T-cell (primary cell): ENCODE measurements around the gene PACSIN3. TPM values are rescaled to one million over a fixed set of nuclear protein-coding genes. Genes with fewer than 3 reads are reported as not detected.
A peak's percentile ranks its signal among the peaks of the same experiment; 100 is the strongest.

Experiments used
- ATAC-seq, 4 experiments: fragments of 200-7000 bp in 3 of 4; fragments of 150-1000 bp in 1 of 4; cut with Tn5 transposase; replicated peaks in 1 of 4; 1 replicate in 3 of 4; 2 replicates in 1 of 4; pipeline ENCODE4 v1.10.0; 2021; ENCODE audit warnings: moderate library complexity in 3 of 4, mild to moderate bottlenecking in 2 of 4, moderate number of reproducible peaks in 1 of 4
- CTCF ChIA-PET, 2 donors: fragments of 300-600 bp; sonication (Branson Sonifier 250); formaldehyde crosslinking; loops; one replicate each; lab custom pipeline; 2022; ENCODE audit warnings: antibody characterized with exemption in 2 of 2; lab: Charles Lee
- POLR2A ChIA-PET, 2 donors: fragments of 300-600 bp; sonication (Branson Sonifier 250); formaldehyde crosslinking; loops; one replicate each; lab custom pipeline; 2022; ENCODE audit warnings: antibody characterized with exemption in 2 of 2; lab: Charles Lee
- DNase-seq, 35 experiments: peaks; one replicate each; pipeline versions ENCODE4 v3.0.0 to v3.0.0-alpha.2; 2013 to 2023
- H3K27ac ChIP-seq: one replicate; pipeline ENCODE4 v1.5.1; 2013; ENCODE audit warnings: low read length
- H3K27me3 ChIP-seq, 2 experiments: replicated peaks in 1 of 2; 1 replicate in 1 of 2; 2 replicates in 1 of 2; pipeline versions ENCODE4 v1.6.1 to v1.7.0; 2013; ENCODE audit warnings: low read length in 1 of 2, mixed read lengths in 1 of 2; ENCODE audit not compliant: control insufficient read depth in 2 of 2, insufficient read depth in 2 of 2; ENCODE audit errors: extremely low read depth in 1 of 2
- H3K36me3 ChIP-seq, 2 donors: 1 replicate in 1 of 2; 2 replicates in 1 of 2; pipeline versions ENCODE4 v1.6.1 to v1.7.0; 2013; ENCODE audit warnings: low read length in 1 of 2; ENCODE audit not compliant: control insufficient read depth in 2 of 2, insufficient read depth in 1 of 2; ENCODE audit errors: extremely low read depth in 1 of 2
- H3K4me1 ChIP-seq, 2 experiments: 1 replicate in 1 of 2; 2 replicates in 1 of 2; pipeline versions ENCODE4 v1.6.1 to v1.7.0; 2013; ENCODE audit warnings: low read length in 2 of 2, mixed read lengths in 1 of 2; ENCODE audit not compliant: insufficient read depth in 2 of 2, control insufficient read depth in 1 of 2; ENCODE audit errors: extremely low read depth in 1 of 2
- H3K4me3 ChIP-seq, 2 donors: 1 replicate in 1 of 2; 2 replicates in 1 of 2; pipeline versions ENCODE4 v1.5.1 to v1.7.0; 2013; ENCODE audit warnings: mild to moderate bottlenecking in 2 of 2, low read length in 1 of 2, moderate library complexity in 1 of 2; ENCODE audit not compliant: control insufficient read depth in 1 of 2; ENCODE audit errors: extremely low read depth in 1 of 2
- H3K9me3 ChIP-seq: 2 replicates; pipeline ENCODE4 v1.7.0; 2013
- H3K27ac Mint-ChIP-seq, 2 donors: one replicate each; pipeline ENCODE4 v1.8.0; 2020 to 2021; ENCODE audit warnings: mild to moderate bottlenecking in 2 of 2, mixed read lengths in 2 of 2
- H3K27me3 Mint-ChIP-seq, 2 donors: one replicate each; pipeline ENCODE4 v1.8.0; 2021 to 2022; ENCODE audit warnings: mixed read lengths in 2 of 2
- H3K36me3 Mint-ChIP-seq: one replicate; pipeline ENCODE4 v1.8.0; 2021; ENCODE audit warnings: mixed read lengths
- H3K4me1 Mint-ChIP-seq, 3 donors: one replicate each; pipeline ENCODE4 v1.8.0; 2020 to 2022; ENCODE audit warnings: mixed read lengths in 3 of 3, mild to moderate bottlenecking in 1 of 3
- H3K4me3 Mint-ChIP-seq, 3 donors: one replicate each; pipeline ENCODE4 v1.8.0; 2020 to 2022; ENCODE audit warnings: mild to moderate bottlenecking in 3 of 3, mixed read lengths in 3 of 3, moderate library complexity in 3 of 3
- H3K9me3 Mint-ChIP-seq, 3 donors: one replicate each; pipeline ENCODE4 v1.8.0; 2020 to 2022; ENCODE audit warnings: mixed read lengths in 3 of 3
- WGBS: methylation state at CpG from one replicate; pipeline ENCODE4 v1.1.5; 2013; ENCODE audit warnings: missing lambda C conversion rate; ENCODE audit not compliant: insufficient coverage; 5-methylcytosine and 5-hydroxymethylcytosine counted together
- total RNA-seq, 35 experiments: library from RNA in 6 of 35; stranded (reverse) in 6 of 35; fragments of 120-200 nt in 1 of 35; gene quantifications; one replicate each; pipeline versions ENCODE4 v1.2.1 to v1.2.4 and lab custom pipeline; 2013 to 2026

The PACSIN3 gene
- total RNA-seq (1 to 10 TPM in 3 of 5 donors, under 1 TPM in 1, not detected in 1; 0.49 to 1.9 (median 1.4) TPM), total RNA-seq (lab: John Stamatoyannopoulos, UW) (0.09 to 13.5 (median 0.50) reads per million in 29 experiments)
- total RNA-seq (2013): 0.46 TPM

- Histone ChIP-seq H3K4me1 (peaks cover 8 to 23% of the 10 kb centered on the region in 2 experiments), H3K4me3 (peak within 1 kb of the TSS; percentile 40 to 65), H3K27ac (no peak within 1 kb of the TSS), H3K27me3 (peaks cover 5 to 65% of the 10 kb centered on the region in 2 experiments), H3K9me3 (no peaks in the 10 kb centered on the region), H3K36me3 (no peaks in the 10 kb centered on the region)
- Mint-ChIP-seq H3K36me3 (no peaks in the 10 kb centered on the region), H3K4me3 (peak within 1 kb of the TSS; percentile 69 to 80 (median 79)), H3K27me3 (peaks cover 10 to 24% of the 10 kb centered on the region in 2 donors), H3K9me3 (no peaks in the 10 kb centered on the region), H3K27ac (no peak within 1 kb of the TSS), H3K4me1 (peaks cover 0 to 7% (median 6%) of the 10 kb centered on the region in 3 donors)
- DNase-seq: peak in 8 of 35 experiments; percentile 13 to 51 (median 29)
- ChIA-PET POLR2A (no interaction called here), CTCF (interaction anchor here (0.6 to 1.8 kb wide), 4 partner anchors 8 to 1114 kb away, joined by 3 to 5 read pairs (median 4); partner anchors contain the start of genes ARFGAP2 (in 1 of the 2) and DDB2 (in 1 of the 2))
- WGBS: under 1% methylated on average over 80 of the region's 80 CpGs
- peak; percentile 72 to 75 (median 73) for ATAC-seq
Observed at GRCh38 chr11:47186076-47186699, at the start of gene PACSIN3. TSS of gene PACSIN3 (minus strand) at chr11:47186434. CDS start at chr11:47182727, 3,707 bp downstream.

GRCh38 chr11:47235163-47235562, 48.9 kb upstream of the PACSIN3 start:
- DNase-seq (no peak), ATAC-seq (no peak)
- Mint-ChIP-seq H3K27me3 (no peaks in the 10 kb centered on the region), H3K27ac (peak overlapping the region; percentile 94), H3K9me3 (no peaks in the 10 kb centered on the region), H3K4me3 (peak overlapping the region in 2 of 3 donors; percentile 71 to 82), H3K36me3 (peaks cover 21% of the 10 kb centered on the region), H3K4me1 (peaks cover 12 to 30% (median 28%) of the 10 kb centered on the region in 3 donors)
- Histone ChIP-seq H3K4me3 (no peak overlapping the region), H3K36me3 (peaks cover 4 to 38% of the 10 kb centered on the region in 2 donors), H3K27ac (peak overlapping the region; percentile 73), H3K27me3 (no peaks in the 10 kb centered on the region), H3K4me1 (peaks cover 0 to 15% of the 10 kb centered on the region in 2 experiments), H3K9me3 (no peaks in the 10 kb centered on the region)
- CTCF ChIA-PET: interaction anchor here (0.6 to 2.5 kb wide), 7 partner anchors 13 to 70 kb away, joined by 3 to 11 read pairs (median 4); partner anchors contain the start of genes ACP2 (in 2 of the 2) and DDB2 (in 1 of the 2)
- POLR2A ChIA-PET: interaction anchor here (0.7 to 1.7 kb wide), 3 partner anchors 20 to 39 kb away, joined by 4 to 14 read pairs (median 9); partner anchors contain the start of gene DDB2 (in 2 of the 2)
- 100% methylated on average over 7 of the region's 12 CpGs for WGBS

GRCh38 chr11:47234669-47235100, 48.5 kb upstream of the PACSIN3 start:
- ATAC-seq: peak; percentile 67 to 95 (median 71)
- POLR2A ChIA-PET: interaction anchor here (0.8 to 1.7 kb wide), 3 partner anchors 14 to 20 kb away, joined by 3 to 9 read pairs (median 4); partner anchors contain the start of genes DDB2 (in 2 of the 2) and ACP2 (in 1 of the 2)
- H3K36me3 Mint-ChIP-seq: peaks cover 17% of the 10 kb centered on the region
- CTCF ChIA-PET: interaction anchor here (0.8 to 2.5 kb wide), 7 partner anchors 13 to 57 kb away, joined by 3 to 11 read pairs (median 5); partner anchors contain the start of genes ACP2 (in 2 of the 2) and DDB2 (in 2 of the 2)
- H3K4me3 Mint-ChIP-seq: peak overlapping the region; percentile 53 to 82 (median 71)
- H3K4me1 Mint-ChIP-seq: peaks cover 12 to 30% (median 28%) of the 10 kb centered on the region in 3 donors
- H3K9me3 Mint-ChIP-seq: no peaks in the 10 kb centered on the region
- Histone ChIP-seq H3K27ac (peak overlapping the region; percentile 73), H3K36me3 (peaks cover under 1 to 35% of the 10 kb centered on the region in 2 donors), H3K4me3 (no peak overlapping the region), H3K9me3 (no peaks in the 10 kb centered on the region), H3K4me1 (peaks cover 0 to 15% of the 10 kb centered on the region in 2 experiments), H3K27me3 (no peaks in the 10 kb centered on the region)
- H3K27me3 Mint-ChIP-seq: no peaks in the 10 kb centered on the region
- 36% methylated on average over 10 of the region's 12 CpGs for WGBS
- H3K27ac Mint-ChIP-seq: peak overlapping the region; percentile 94
- peak in 34 of 35 experiments; percentile 32 to 90 (median 78) for DNase-seq

- DNase-seq: peak in 10 of 35 experiments; percentile 2 to 55 (median 17)
- peak overlapping the region; percentile 59 to 82 (median 71) for H3K4me3 Mint-ChIP-seq
- H3K4me3 ChIP-seq: no peak overlapping the region
- H3K27ac ChIP-seq: peak overlapping the region; percentile 73
- H3K27me3 Mint-ChIP-seq: no peaks in the 10 kb centered on the region
- H3K36me3 ChIP-seq: peaks cover under 1 to 29% of the 10 kb centered on the region in 2 donors
- H3K36me3 Mint-ChIP-seq: peaks cover 17% of the 10 kb centered on the region
- no peaks in the 10 kb centered on the region for H3K27me3 ChIP-seq
- H3K27ac Mint-ChIP-seq: peak overlapping the region; percentile 94
- 74% methylated on average over 4 of the region's 11 CpGs for WGBS
- POLR2A ChIA-PET: interaction anchor here (0.6 to 1.7 kb wide), 4 partner anchors 15 to 253 kb away, joined by 3 to 9 read pairs (median 6); partner anchors contain the start of genes ACP2 (in 1 of the 2) and DDB2 (in 1 of the 2)
- H3K4me1 Mint-ChIP-seq: peaks cover 12 to 30% (median 28%) of the 10 kb centered on the region in 3 donors
- H3K4me1 ChIP-seq: peaks cover 0 to 15% of the 10 kb centered on the region in 2 experiments
- no peaks in the 10 kb centered on the region for H3K9me3 ChIP-seq
- no peaks in the 10 kb centered on the region for H3K9me3 Mint-ChIP-seq
- CTCF ChIA-PET: interaction anchor here (0.7 to 2.5 kb wide), 8 partner anchors 14 to 56 kb away, joined by 3 to 11 read pairs (median 4); partner anchors contain the start of genes ACP2 (in 2 of the 2) and DDB2 (in 2 of the 2)
- ATAC-seq: peak in 3 of 4 experiments; percentile 50 to 54 (median 51)
Observed at GRCh38 chr11:47233989-47234668, 47.9 kb upstream of the PACSIN3 start.

GRCh38 chr11:47233051-47233450, 46.8 kb upstream of the PACSIN3 start:
- DNase-seq (no peak), ATAC-seq (no peak)
- Histone ChIP-seq H3K4me3 (no peak overlapping the region), H3K27me3 (no peaks in the 10 kb centered on the region), H3K36me3 (peaks cover 8 to 22% of the 10 kb centered on the region in 2 donors), H3K27ac (no peak overlapping the region), H3K4me1 (peaks cover 0 to 15% of the 10 kb centered on the region in 2 experiments), H3K9me3 (no peaks in the 10 kb centered on the region)
- Mint-ChIP-seq H3K36me3 (peaks cover 18% of the 10 kb centered on the region), H3K27ac (peak overlapping the region in 1 of 2 donors; percentile 22), H3K27me3 (no peaks in the 10 kb centered on the region), H3K4me3 (no peak overlapping the region), H3K4me1 (peaks cover 12 to 30% (median 28%) of the 10 kb centered on the region in 3 donors), H3K9me3 (no peaks in the 10 kb centered on the region)
- CTCF ChIA-PET: interaction anchor here in 1 of 2 donors (0.7 to 2.5 kb wide), 2 partner anchors 26 kb away, joined by 4 to 8 read pairs; no protein-coding TSS in a partner anchor
- POLR2A ChIA-PET: interaction anchor here (0.6 to 0.8 kb wide), 3 partner anchors 18 to 329 kb away, joined by 3 to 5 read pairs (median 4); partner anchors contain the start of gene DDB2 (in 1 of the 2)
- WGBS: 100% methylated on average over 3 of the region's 4 CpGs
